A549 (cell line): ENCODE measurements around the gene SLC45A3. TPM values are rescaled to one million over a fixed set of nuclear protein-coding genes. Genes with fewer than 3 reads are reported as not detected.

Experiments
- ATAC-seq, 2 experiments: fragments of 200-7000 bp in 1 of 2; fragments of >200 bp in 1 of 2; cut with Nextera tagmentation in 1 of 2; cut with Tn5 transposase in 1 of 2; 3 replicates each; pipeline versions ENCODE4 v1.8.0 to v1.9.1; 2018 to 2020; ENCODE audit warnings: mild to moderate bottlenecking in 1 of 2, moderate library complexity in 1 of 2
- CTCF ChIA-PET: fragments of 300-600 bp; sonication (Branson Sonifier 250); formaldehyde crosslinking; extraction: SDS; loops from one replicate; lab custom pipeline; 2021; ENCODE audit warnings: antibody characterized with exemption, inconsistent platforms; lab: Yijun Ruan, JAX
- POLR2A ChIA-PET: fragments of 350-600 bp; formaldehyde crosslinking; extraction: SDS; loops from one replicate; lab custom pipeline; 2021; ENCODE audit warnings: antibody characterized with exemption, inconsistent platforms; lab: Yijun Ruan, JAX
- DNase-seq, 2 experiments: peaks; one replicate each; pipeline versions ENCODE4 v3.0.0 to v3.0.0-alpha.2; 2011 to 2016; ENCODE audit warnings: low read depth in 1 of 2, low spot score in 1 of 2
- FAIRE-seq: peaks from 2 replicates; lab custom pipeline; 2011; peaks lifted over from hg19 to GRCh38; lab: Jason Lieb, UNC
- H3K27ac ChIP-seq, 2 experiments: fragments of >200 bp; sonication (Bioruptor Twin); formaldehyde crosslinking; 3 replicates each; pipeline ENCODE4 v1.5.1; 2016 to 2017
- H3K4me1 ChIP-seq: fragments of >200 bp; sonication (Bioruptor Twin); formaldehyde crosslinking; 3 replicates; pipeline ENCODE4 v1.6.1; 2016
- H3K4me2 ChIP-seq: fragments of >200 bp; sonication (Bioruptor Twin); formaldehyde crosslinking; 3 replicates; pipeline ENCODE4 v1.6.1; 2016
- H3K4me3 ChIP-seq: fragments of >200 bp; sonication (Bioruptor Twin); formaldehyde crosslinking; 3 replicates; pipeline ENCODE4 v1.5.1; 2016
- H3K9me3 ChIP-seq: fragments of >200 bp; sonication (Bioruptor Twin); formaldehyde crosslinking; 3 replicates; pipeline ENCODE4 v1.6.1; 2016
- ATOH8 ChIP-seq: fragments of 250-450 bp; sonication (Bioruptor Pico); IDR thresholded peaks from 2 replicates; pipeline ENCODE4 v1.5.0; 2020; ENCODE audit warnings: low read depth, mild to moderate bottlenecking, moderate library complexity
- CBX2 ChIP-seq: fragments of 200-600 bp; sonication (generic); IDR thresholded peaks from 2 replicates; pipeline ENCODE4 v1.6.1; 2016; ENCODE audit warnings: low read depth, mild to moderate bottlenecking, borderline replicate concordance
- CTCF ChIP-seq: fragments of >200 bp; sonication (Bioruptor Twin); formaldehyde crosslinking; IDR thresholded peaks from 3 replicates; pipeline ENCODE4 v1.5.1; 2016
- E2F6 ChIP-seq: IDR thresholded peaks from 2 replicates; pipeline ENCODE4 v1.6.1; 2012; ENCODE audit warnings: low read depth, borderline replicate concordance
- EHF ChIP-seq: fragments of 250-450 bp; sonication (Bioruptor Pico); IDR thresholded peaks from 2 replicates; pipeline ENCODE4 v1.5.0; 2020; ENCODE audit warnings: mild to moderate bottlenecking
- GATA3 ChIP-seq: IDR thresholded peaks from 2 replicates; pipeline ENCODE4 v1.6.1; 2012; ENCODE audit warnings: borderline replicate concordance
- HES2 ChIP-seq: fragments of >200 bp; sonication (Bioruptor Twin); formaldehyde crosslinking; IDR thresholded peaks from 2 replicates; pipeline ENCODE4 v1.6.1; 2016
- HOXB5 ChIP-seq: fragments of 250-450 bp; sonication (Bioruptor Pico); IDR thresholded peaks from 2 replicates; pipeline ENCODE4 v1.5.0; 2020; ENCODE audit warnings: mild to moderate bottlenecking, moderate library complexity
- JUN ChIP-seq, 2 experiments: fragments of >200 bp; sonication (Bioruptor Twin); formaldehyde crosslinking; IDR thresholded peaks; 2 replicates in 1 of 2; 3 replicates in 1 of 2; pipeline ENCODE4 v1.6.1; 2016 to 2017
- KDM1A ChIP-seq: fragments of 200-600 bp; sonication (generic); IDR thresholded peaks from 2 replicates; pipeline ENCODE4 v1.6.1; 2016; ENCODE audit warnings: low read depth, mild to moderate bottlenecking
- MAX ChIP-seq: IDR thresholded peaks from 2 replicates; pipeline ENCODE4 v1.6.1; 2012
- NFE2L2 ChIP-seq: fragments of 150-350 bp; conservative IDR thresholded peaks from 2 replicates; pipeline ENCODE4 v1.6.1; 2014; ENCODE audit warnings: low read length
- PBX3 ChIP-seq: IDR thresholded peaks from 2 replicates; pipeline ENCODE4 v1.6.1; 2012
- PHF8 ChIP-seq: fragments of 200-600 bp; sonication (generic); IDR thresholded peaks from 2 replicates; pipeline ENCODE4 v1.6.1; 2016; ENCODE audit warnings: low read depth, mild to moderate bottlenecking, antibody characterized with exemption, moderate library complexity, borderline replicate concordance
- POLR2AphosphoS2 ChIP-seq: conservative IDR thresholded peaks from 2 replicates; pipeline ENCODE4 v1.6.1; 2012; ENCODE audit warnings: low read length, improper control_type of control experiment, inconsistent platforms
- RARB ChIP-seq: fragments of 250-450 bp; sonication (Bioruptor Pico); IDR thresholded peaks from 2 replicates; pipeline ENCODE4 v1.8.0; 2021; ENCODE audit warnings: mild to moderate bottlenecking, moderate library complexity
- RCOR1 ChIP-seq: fragments of 150-350 bp; IDR thresholded peaks from 2 replicates; pipeline ENCODE4 v1.6.1; 2014; ENCODE audit warnings: antibody characterized with exemption, low read length, low read depth
- SREBF2 ChIP-seq: fragments of 450-650 bp; IDR thresholded peaks from 2 replicates; pipeline ENCODE4 v1.6.1; 2014; ENCODE audit warnings: mild to moderate bottlenecking, moderate library complexity
- USF2 ChIP-seq: fragments of 450-650 bp; IDR thresholded peaks from 2 replicates; pipeline ENCODE4 v1.6.1; 2014; ENCODE audit warnings: antibody characterized with exemption
- ZC3H11A ChIP-seq: fragments of 450-650 bp; IDR thresholded peaks from 2 replicates; pipeline ENCODE4 v1.6.1; 2014; ENCODE audit warnings: antibody characterized with exemption, mild to moderate bottlenecking
- ZFP36 ChIP-seq: fragments of 450-650 bp; IDR thresholded peaks from 2 replicates; pipeline ENCODE4 v1.6.1; 2014; ENCODE audit warnings: borderline replicate concordance; ENCODE audit not compliant: partially characterized antibody
- ZSCAN20 ChIP-seq: fragments of 250-450 bp; sonication (Bioruptor Pico); IDR thresholded peaks from 2 replicates; pipeline ENCODE4 v1.8.0; 2022; ENCODE audit warnings: mild to moderate bottlenecking, moderate library complexity
- WGBS: methylation state at CpG from one replicate; pipeline ENCODE4 v1.1.6; 2017; ENCODE audit errors: missing lambda C conversion rate; 5-methylcytosine and 5-hydroxymethylcytosine counted together
- polyA plus RNA-seq, 4 experiments: library from polyadenylated mRNA; depleted of rRNA in 3 of 4; stranded (reverse); fragments of >200 nt; fragmentation: RNase III in 1 of 4; extraction: RNeasy Plus Mini Kit Qiagen cat#74134 plus additional on column Dnase treatment in 1 of 4; gene quantifications; 2 replicates in 3 of 4; 3 replicates in 1 of 4; pipeline ENCODE4 v1.2.3, GENCODE V29; 2011 to 2017

Gene SLC45A3
- polyA plus RNA-seq, 2 of the 4 experiments (the other 2 are of a cell fraction), result 2.8 to 3.4 TPM

GRCh38 chr1:205630241-205630640 lies 50.1 kb downstream of the SLC45A3 start:
- H3K4me1 ChIP-seq, result peaks cover 15% of the 10 kb centered on the region; the same call in 2 of the 3 replicates
- ATAC-seq (no peak), DNase-seq (no peak), FAIRE-seq (no peak)
- 12% methylated on average over 3 of the region's 3 CpGs for WGBS
- H3K4me2 ChIP-seq, result peak overlapping the region; percentile 83
- H3K27ac ChIP-seq, result peak overlapping the region; percentile 99
- CTCF ChIA-PET, result interaction anchor here (1.3 to 20.8 kb wide), 4 partner anchors 27 to 100 kb away, joined by 3 to 227 read pairs (median 113); no protein-coding TSS in a partner anchor
- peak overlapping the region; percentile 91 for H3K4me3 ChIP-seq
- POLR2A ChIA-PET, result interaction anchor here (1.1 kb wide), 1 partner anchor 39 kb away, joined by 10 read pairs; no protein-coding TSS in a partner anchor
- TF ChIP-seq ATOH8 (no peak), ZC3H11A (no peak), GATA3 (no peak), EHF (CRISPR knock-in tag) (no peak), E2F6 (no peak), USF2 (no peak), PHF8 (no peak), NFE2L2 (no peak), POLR2AphosphoS2 (no peak), ZFP36 (no peak), MAX (no peak)
- no peaks in the 10 kb centered on the region for H3K9me3 ChIP-seq

GRCh38 chr1:205629751-205630150 lies 50.6 kb downstream of the SLC45A3 start:
- Histone ChIP-seq H3K9me3 (no peaks in the 10 kb centered on the region), H3K4me1 (peaks cover 15% of the 10 kb centered on the region; the same call in 2 of the 3 replicates), H3K4me3 (no peak overlapping the region), H3K4me2 (peak overlapping the region; percentile 83), H3K27ac (peak overlapping the region in 1 of 2 experiments; percentile 27; a peak in 1 of 6 replicates)
- TF ChIP-seq PBX3 (no peak), JUN (IDR thresholded peaks at IDR 0.05) (no peak), RCOR1 (no peak), E2F6 (no peak), CTCF (no peak), KDM1A (no peak), SREBF2 (no peak), ZSCAN20 (no peak), HES2 (no peak), RARB (CRISPR knock-in tag) (no peak), MAX (no peak), CBX2 (no peak), HOXB5 (no peak), ZC3H11A (no peak), EHF (CRISPR knock-in tag) (no peak), USF2 (no peak)
- no peak for ATAC-seq
- no peak for FAIRE-seq
- POLR2A ChIA-PET, result no interaction called here
- 92% methylated on average over 6 of the region's 6 CpGs for WGBS
- DNase-seq, result no peak
- CTCF ChIA-PET, result interaction anchor here (0.8 to 20.8 kb wide), 4 partner anchors 28 to 106 kb away, joined by 3 to 227 read pairs (median 100); no protein-coding TSS in a partner anchor
